Prostate gland (tissue), 2 donors: ENCODE measurements around the gene FLNC. TPM values are rescaled to one million over a fixed set of nuclear protein-coding genes. Genes with fewer than 3 reads are reported as not detected.

Experiments
- DNase-seq: peaks from one replicate; pipeline ENCODE4 v3.0.0-alpha.2; 2019; ENCODE audit warnings: low spot score
- H3K27ac ChIP-seq, 2 donors: fragments of 200-600 bp; sonication (generic); 2 replicates each; pipeline ENCODE4 v1.5.1; 2017 to 2019
- H3K27me3 ChIP-seq: fragments of 200-600 bp; sonication (generic); replicated peaks from 2 replicates; pipeline ENCODE4 v1.5.1; 2019; ENCODE audit not compliant: insufficient read depth
- H3K36me3 ChIP-seq, 2 donors: fragments of 200-600 bp; sonication (generic); 1 replicate in 1 of 2; 2 replicates in 1 of 2; pipeline versions ENCODE4 v1.5.1 to v1.8.1; 2017 to 2019
- H3K4me1 ChIP-seq: fragments of 200-600 bp; sonication (generic); replicated peaks from 2 replicates; pipeline ENCODE4 v1.5.1; 2019
- H3K4me3 ChIP-seq, 2 donors: fragments of 200-600 bp; sonication (generic); 2 replicates each; pipeline ENCODE4 v1.5.1; 2017 to 2019
- H3K9me3 ChIP-seq: fragments of 200-600 bp; sonication (generic); 2 replicates; pipeline ENCODE4 v1.5.1; 2017
- POLR2A ChIP-seq: fragments of 450-650 bp; IDR thresholded peaks from one replicate; pipeline ENCODE4 v1.6.1; 2016; ENCODE audit warnings: antibody characterized with exemption, mild to moderate bottlenecking
- POLR2AphosphoS5 ChIP-seq: sonication (generic); formaldehyde crosslinking; IDR thresholded peaks from one replicate; pipeline ENCODE4 v1.6.1; 2017; ENCODE audit warnings: antibody characterized with exemption
- WGBS: methylation state at CpG from one replicate; pipeline ENCODE4 v1.1.5; 2018; 5-methylcytosine and 5-hydroxymethylcytosine counted together
- intact Hi-C: fragments of 100-400 bp; cut with DNase I; formaldehyde crosslinking; loops from one replicate; pipeline ENCODE4 v1.14.2; 2022
- total RNA-seq, 2 donors: library from RNA; depleted of rRNA; stranded (reverse); fragments of >200 nt; gene quantifications; one replicate each; pipeline ENCODE4 v1.1.0, GENCODE V29; 2016
- TF ChIP-seq, protein P1 (sequence below), 4 experiments: fragments of 200-600 bp in 2 of 4; fragments of 450-650 bp in 2 of 4; sonication (generic) in 2 of 4; IDR thresholded peaks; 1 replicate in 3 of 4; 2 replicates in 1 of 4; pipeline ENCODE4 v1.5.1; 2016 to 2019; ENCODE audit warnings: antibody characterized with exemption in 4 of 4, mild to moderate bottlenecking in 2 of 4, moderate library complexity in 2 of 4

The FLNC gene
- total RNA-seq, 2 donors from 2014 or later: 104 to 150 TPM

DNA sequence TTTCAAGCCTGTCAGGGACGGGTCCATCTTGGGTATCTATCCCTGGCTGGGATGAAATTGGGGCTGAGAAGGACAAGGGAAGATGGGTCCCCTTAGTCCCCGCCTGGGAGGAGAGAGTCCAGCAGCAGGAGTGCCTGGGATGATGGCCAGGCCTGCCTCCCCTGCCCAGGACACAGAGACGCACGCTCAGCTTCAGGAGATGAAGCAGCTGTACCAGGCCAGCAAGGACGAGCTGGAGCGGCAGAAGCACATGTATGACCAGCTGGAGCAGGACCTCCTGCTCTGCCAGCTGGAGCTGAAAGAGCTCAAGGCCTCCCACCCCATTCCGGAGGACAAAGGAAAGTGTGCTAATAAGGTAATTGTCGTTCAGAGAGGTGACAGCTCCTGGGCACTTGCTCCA is 23.0 kb upstream of the FLNC start:
- 55% methylated on average over 8 of the region's 8 CpGs for WGBS
- Histone ChIP-seq H3K27me3 (no peaks in the 10 kb centered on the region), H3K4me3 (no peak overlapping the region), H3K36me3 (no peaks in the 10 kb centered on the region), H3K9me3 (no peaks in the 10 kb centered on the region), H3K4me1 (no peaks in the 10 kb centered on the region), H3K27ac (no peak overlapping the region)
- DNase-seq: no peak
- intact Hi-C loops: no loop called here
- TF ChIP-seq POLR2A (no peak), POLR2AphosphoS5 (no peak)
- TF ChIP-seq, protein P1, sequence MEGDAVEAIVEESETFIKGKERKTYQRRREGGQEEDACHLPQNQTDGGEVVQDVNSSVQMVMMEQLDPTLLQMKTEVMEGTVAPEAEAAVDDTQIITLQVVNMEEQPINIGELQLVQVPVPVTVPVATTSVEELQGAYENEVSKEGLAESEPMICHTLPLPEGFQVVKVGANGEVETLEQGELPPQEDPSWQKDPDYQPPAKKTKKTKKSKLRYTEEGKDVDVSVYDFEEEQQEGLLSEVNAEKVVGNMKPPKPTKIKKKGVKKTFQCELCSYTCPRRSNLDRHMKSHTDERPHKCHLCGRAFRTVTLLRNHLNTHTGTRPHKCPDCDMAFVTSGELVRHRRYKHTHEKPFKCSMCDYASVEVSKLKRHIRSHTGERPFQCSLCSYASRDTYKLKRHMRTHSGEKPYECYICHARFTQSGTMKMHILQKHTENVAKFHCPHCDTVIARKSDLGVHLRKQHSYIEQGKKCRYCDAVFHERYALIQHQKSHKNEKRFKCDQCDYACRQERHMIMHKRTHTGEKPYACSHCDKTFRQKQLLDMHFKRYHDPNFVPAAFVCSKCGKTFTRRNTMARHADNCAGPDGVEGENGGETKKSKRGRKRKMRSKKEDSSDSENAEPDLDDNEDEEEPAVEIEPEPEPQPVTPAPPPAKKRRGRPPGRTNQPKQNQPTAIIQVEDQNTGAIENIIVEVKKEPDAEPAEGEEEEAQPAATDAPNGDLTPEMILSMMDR (IDR thresholded peaks at IDR 0.05): no peak

DNA sequence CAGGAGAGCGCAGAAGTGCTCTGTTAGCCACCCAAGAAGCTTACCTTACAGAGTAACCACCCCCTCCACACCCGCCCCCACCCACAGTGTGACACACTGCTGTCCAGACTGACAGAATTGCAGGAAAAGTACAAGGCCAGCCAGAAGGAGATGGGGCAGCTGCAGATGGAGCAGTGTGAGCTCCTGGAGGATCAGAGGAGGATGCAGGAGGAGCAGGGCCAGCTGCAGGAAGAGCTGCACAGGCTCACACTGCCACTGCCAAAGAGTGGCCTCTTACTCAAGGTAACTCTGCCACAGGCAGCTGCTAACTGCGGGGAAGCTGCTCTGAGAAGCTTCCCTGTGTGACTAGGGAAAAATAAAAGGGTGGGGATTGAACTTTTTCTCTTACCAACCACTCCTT is 20.8 kb upstream of the FLNC start:
- H3K9me3 ChIP-seq: no peaks in the 10 kb centered on the region
- H3K4me3 ChIP-seq: no peak overlapping the region
- TF ChIP-seq, protein P1 (IDR thresholded peaks at IDR 0.05): no peak
- TF ChIP-seq POLR2AphosphoS5: no peak
- TF ChIP-seq POLR2A: no peak
- DNase-seq: no peak
- H3K27ac ChIP-seq: no peak overlapping the region
- intact Hi-C loops: no loop called here
- no peaks in the 10 kb centered on the region for H3K27me3 ChIP-seq
- H3K4me1 ChIP-seq: no peaks in the 10 kb centered on the region
- 97% methylated on average over 3 of the region's 3 CpGs for WGBS
- no peaks in the 10 kb centered on the region for H3K36me3 ChIP-seq

DNA sequence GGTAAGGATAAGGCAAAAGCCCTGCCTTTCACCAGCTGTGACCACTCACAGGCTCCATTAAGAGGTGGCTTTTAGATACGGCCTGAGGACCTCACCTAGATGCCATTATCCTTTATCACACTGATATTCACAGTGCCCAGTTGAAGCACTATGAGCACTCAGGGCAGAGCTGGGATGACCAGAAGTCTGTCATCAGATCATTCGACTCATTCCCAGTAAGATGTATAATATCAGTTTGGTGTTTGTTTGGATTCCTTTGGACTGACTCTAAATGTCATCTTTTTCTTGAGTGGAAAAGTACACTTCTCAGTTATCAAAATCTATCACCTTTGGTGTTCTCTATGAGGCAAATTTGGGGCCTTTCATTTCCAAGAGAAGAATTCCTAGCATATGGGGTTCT is 19.7 kb upstream of the FLNC start:
- TF ChIP-seq, protein P1 (IDR thresholded peaks at IDR 0.05): no peak
- TF ChIP-seq POLR2A (no peak), POLR2AphosphoS5 (no peak)
- no peak overlapping the region for H3K27ac ChIP-seq
- intact Hi-C loops: no loop called here
- H3K4me1 ChIP-seq: no peaks in the 10 kb centered on the region
- no peaks in the 10 kb centered on the region for H3K27me3 ChIP-seq
- no peaks in the 10 kb centered on the region for H3K36me3 ChIP-seq
- WGBS: 89% methylated on average over 2 of the region's 2 CpGs
- no peak overlapping the region for H3K4me3 ChIP-seq
- no peaks in the 10 kb centered on the region for H3K9me3 ChIP-seq
- DNase-seq: no peak

GRCh38 chr7:128810997-128811396 is 19.2 kb upstream of the FLNC start:
- Histone ChIP-seq H3K4me3 (no peak overlapping the region), H3K4me1 (no peaks in the 10 kb centered on the region), H3K27ac (no peak overlapping the region), H3K27me3 (no peaks in the 10 kb centered on the region), H3K9me3 (no peaks in the 10 kb centered on the region), H3K36me3 (no peaks in the 10 kb centered on the region)
- WGBS: 89% methylated on average over 3 of the region's 3 CpGs
- no peak for DNase-seq
- TF ChIP-seq, protein P1 (IDR thresholded peaks at IDR 0.05): no peak
- TF ChIP-seq POLR2AphosphoS5 (no peak), POLR2A (no peak)
- intact Hi-C loops: no loop called here

- WGBS: 92% methylated on average over 11 of the region's 11 CpGs
- no peaks in the 10 kb centered on the region for H3K4me1 ChIP-seq
- TF ChIP-seq, protein P1 (IDR thresholded peaks at IDR 0.05): no peak
- TF ChIP-seq POLR2A: no peak
- no peak for TF ChIP-seq POLR2AphosphoS5
- DNase-seq: no peak
- no peaks in the 10 kb centered on the region for H3K9me3 ChIP-seq
- H3K4me3 ChIP-seq: no peak overlapping the region
- H3K36me3 ChIP-seq: no peaks in the 10 kb centered on the region
- intact Hi-C loops: no loop called here
- H3K27ac ChIP-seq: no peak overlapping the region
- H3K27me3 ChIP-seq: no peaks in the 10 kb centered on the region
Observed at GRCh38 chr7:128811631-128812430, 18.4 kb upstream of the FLNC start.
